Thoracic aorta (tissue), 2 donors: ENCODE data around the gene PCDHAC1. TPM values are rescaled to one million over a fixed set of nuclear protein-coding genes. Genes with fewer than 3 reads are reported as not detected.

Source experiments
- ATAC-seq: fragments of 150-250 bp; one replicate; pipeline ENCODE4 v1.8.0; 2017; ENCODE audit warnings: low read depth; ENCODE audit not compliant: insufficient number of reproducible peaks, low FRiP score
- DNase-seq: peaks from one replicate; pipeline ENCODE4 v3.0.0-alpha.2; 2020; ENCODE audit warnings: low spot score
- H3K27ac ChIP-seq, 2 donors: fragments of 200-600 bp; sonication (generic); 1 replicate in 1 of 2; 2 replicates in 1 of 2; pipeline ENCODE4 v1.5.1; 2016; ENCODE audit warnings: mild to moderate bottlenecking in 2 of 2, moderate library complexity in 2 of 2
- H3K27me3 ChIP-seq: fragments of 200-600 bp; sonication (generic); replicated peaks from 2 replicates; pipeline ENCODE4 v1.6.0; 2016; ENCODE audit warnings: mild to moderate bottlenecking; ENCODE audit not compliant: insufficient read depth
- H3K36me3 ChIP-seq: fragments of 200-600 bp; sonication (generic); one replicate; pipeline ENCODE4 v1.5.1; 2016
- H3K4me1 ChIP-seq, 2 donors: fragments of 200-600 bp; sonication (generic); 1 replicate in 1 of 2; 2 replicates in 1 of 2; pipeline versions ENCODE4 v1.5.1 to v1.6.0; 2016; ENCODE audit warnings: low read depth in 2 of 2, mild to moderate bottlenecking in 1 of 2; ENCODE audit not compliant: control insufficient read depth in 1 of 2
- H3K4me3 ChIP-seq: fragments of 200-600 bp; sonication (generic); 2 replicates; pipeline ENCODE4 v1.5.1; 2016; ENCODE audit warnings: mild to moderate bottlenecking
- H3K9me3 ChIP-seq: fragments of 200-600 bp; sonication (generic); 2 replicates; pipeline ENCODE4 v1.5.1; 2016
- CTCF ChIP-seq: fragments of 200-600 bp; sonication (generic); IDR thresholded peaks from one replicate; pipeline ENCODE4 v1.5.1; 2019; ENCODE audit warnings: antibody characterized with exemption
- total RNA-seq, 2 donors: library from RNA; depleted of rRNA; stranded (reverse); fragments of >200 nt; gene quantifications; one replicate each; pipeline versions ENCODE4 v1.1.0 to v1.2.3, GENCODE V29; 2016

The PCDHAC1 gene
- total RNA-seq, 2 donors from 2014 or later = 0.71 to 1.2 TPM

GRCh38 chr5:140969880-140970279 lies 43.8 kb downstream of the PCDHAC1 start:
- Histone ChIP-seq H3K27me3 (no peaks in the 10 kb centered on the region), H3K9me3 (no peaks in the 10 kb centered on the region), H3K36me3 (no peaks in the 10 kb centered on the region), H3K4me3 (no peak overlapping the region), H3K4me1 (peaks cover 0 to 9% of the 10 kb centered on the region in 2 donors), H3K27ac (no peak overlapping the region)
- no peak for TF ChIP-seq CTCF
- DNase-seq (no peak), ATAC-seq (no peak)

- no peak for DNase-seq
- H3K27me3 ChIP-seq = no peaks in the 10 kb centered on the region
- H3K9me3 ChIP-seq = no peaks in the 10 kb centered on the region
- H3K4me1 ChIP-seq = no peaks in the 10 kb centered on the region
- no peak overlapping the region for H3K4me3 ChIP-seq
- no peak for ATAC-seq
- H3K27ac ChIP-seq = no peak overlapping the region
- no peak for TF ChIP-seq CTCF
- no peaks in the 10 kb centered on the region for H3K36me3 ChIP-seq
Observed at GRCh38 chr5:140973550-140973949, 47.5 kb downstream of the PCDHAC1 start.

- H3K9me3 ChIP-seq = no peaks in the 10 kb centered on the region
- H3K36me3 ChIP-seq = no peaks in the 10 kb centered on the region
- no peak for TF ChIP-seq CTCF
- H3K4me3 ChIP-seq = no peak overlapping the region
- ATAC-seq (no peak), DNase-seq (no peak)
- no peaks in the 10 kb centered on the region for H3K27me3 ChIP-seq
- H3K4me1 ChIP-seq = no peaks in the 10 kb centered on the region
- no peak overlapping the region for H3K27ac ChIP-seq
Observed at GRCh38 chr5:140977003-140977402, 50.9 kb downstream of the PCDHAC1 start.

GRCh38 chr5:140978260-140978659 lies 52.2 kb downstream of the PCDHAC1 start:
- no peaks in the 10 kb centered on the region for H3K9me3 ChIP-seq
- no peak for TF ChIP-seq CTCF
- DNase-seq (no peak), ATAC-seq (no peak)
- no peaks in the 10 kb centered on the region for H3K4me1 ChIP-seq
- no peaks in the 10 kb centered on the region for H3K36me3 ChIP-seq
- no peaks in the 10 kb centered on the region for H3K27me3 ChIP-seq
- H3K4me3 ChIP-seq = no peak overlapping the region
- H3K27ac ChIP-seq = no peak overlapping the region

GRCh38 chr5:140978983-140979382 lies 52.9 kb downstream of the PCDHAC1 start:
- H3K4me1 ChIP-seq = no peaks in the 10 kb centered on the region
- no peak for TF ChIP-seq CTCF
- ATAC-seq (no peak), DNase-seq (no peak)
- no peaks in the 10 kb centered on the region for H3K27me3 ChIP-seq
- H3K36me3 ChIP-seq = no peaks in the 10 kb centered on the region
- no peaks in the 10 kb centered on the region for H3K9me3 ChIP-seq
- H3K27ac ChIP-seq = no peak overlapping the region
- no peak overlapping the region for H3K4me3 ChIP-seq

Other genes with a start within 250 kb of the PCDHAC1 start
- 10 to 100 TPM; 46.4 to 68.2 TPM for gene HARS1, start 234.9 kb upstream of the PCDHAC1 start, total RNA-seq
- 10 to 100 TPM; 26.0 to 69.0 TPM for gene HARS2, start 234.8 kb upstream of the PCDHAC1 start, total RNA-seq
- gene ZMAT2, start 225.9 kb upstream of the PCDHAC1 start, total RNA-seq = 10 to 100 TPM; 32.0 to 50.4 TPM
- gene PCDHA1, start 140.2 kb upstream of the PCDHAC1 start, total RNA-seq = not detected
- gene PCDHA2, start 131.4 kb upstream of the PCDHAC1 start, total RNA-seq = under 1 TPM in 1 of 2 donors, not detected in 1; 0.85 TPM
- gene PCDHA3, start 125.2 kb upstream of the PCDHAC1 start, total RNA-seq = 1 to 10 TPM in 1 of 2 donors, under 1 TPM in 1; 0.68 to 2.0 TPM
- under 1 TPM; 0.78 to 0.81 TPM for gene PCDHA4, start 119.2 kb upstream of the PCDHAC1 start, total RNA-seq
- under 1 TPM; 0.14 to 0.85 TPM for gene PCDHA5, start 104.7 kb upstream of the PCDHAC1 start, total RNA-seq
- 1 to 10 TPM in 1 of 2 donors, under 1 TPM in 1; 0.14 to 5.2 TPM for gene PCDHA6, start 98.3 kb upstream of the PCDHAC1 start, total RNA-seq
- under 1 TPM; 0.42 to 0.54 TPM for gene PCDHA7, start 92.0 kb upstream of the PCDHAC1 start, total RNA-seq
- under 1 TPM in 1 of 2 donors, not detected in 1; 0.14 TPM for gene PCDHA8, start 85.1 kb upstream of the PCDHAC1 start, total RNA-seq
- 1 to 10 TPM in 1 of 2 donors, under 1 TPM in 1; 0.35 to 1.1 TPM for gene PCDHA9, start 77.9 kb upstream of the PCDHAC1 start, total RNA-seq
- gene PCDHA10, start 70.4 kb upstream of the PCDHAC1 start, total RNA-seq = under 1 TPM; 0.28 to 0.41 TPM
- gene PCDHA11, start 57.3 kb upstream of the PCDHAC1 start, total RNA-seq = under 1 TPM; 0.14 to 0.21 TPM
- gene PCDHA12, start 51.0 kb upstream of the PCDHAC1 start, total RNA-seq = under 1 TPM; 0.21 to 0.68 TPM
- gene PCDHA13, start 44.2 kb upstream of the PCDHAC1 start, total RNA-seq = under 1 TPM; 0.54 to 0.56 TPM
- under 1 TPM in 1 of 2 donors, not detected in 1; 0.71 TPM for gene PCDHAC2, start 40.2 kb downstream of the PCDHAC1 start, total RNA-seq
- not detected for gene PCDHB1, start 125.1 kb downstream of the PCDHAC1 start, total RNA-seq
- gene PCDHB2, start 168.3 kb downstream of the PCDHAC1 start, total RNA-seq = 1 to 10 TPM; 2.3 to 4.6 TPM
- gene PCDHB3, start 174.2 kb downstream of the PCDHAC1 start, total RNA-seq = 1 to 10 TPM; 2.3 to 3.7 TPM
- gene PCDHB4, start 195.5 kb downstream of the PCDHAC1 start, total RNA-seq = 10 to 100 TPM in 1 of 2 donors, 1 to 10 TPM in 1; 2.8 to 14.5 TPM
- gene PCDHB5, start 208.9 kb downstream of the PCDHAC1 start, total RNA-seq = 10 to 100 TPM in 1 of 2 donors, 1 to 10 TPM in 1; 4.8 to 11.0 TPM
- gene PCDHB6, start 223.8 kb downstream of the PCDHAC1 start, total RNA-seq = 1 to 10 TPM; 3.2 to 3.8 TPM
- gene PCDHB7, start 246.3 kb downstream of the PCDHAC1 start, total RNA-seq = 1 to 10 TPM; 4.2 to 7.1 TPM